ENCODE measurements around the gene LDLRAD3. TPM values are rescaled to one million over a fixed set of nuclear protein-coding genes. Genes with fewer than 3 reads are reported as not detected.

The LDLRAD3 gene
- total and polyA plus RNA-seq, 10 donors = 1.5 to 9.6 (median 8.1) TPM

GRCh38 chr11:36273110-36273509, 329.2 kb downstream of the LDLRAD3 start:
- no peaks in the 10 kb centered on the region for H3K27me3 ChIP-seq (replicated peaks in 1 of 7)
- peaks cover 5 to 88% (median 61%) of the 10 kb centered on the region in 6 donors for H3K36me3 ChIP-seq
- 77 to 96% (median 92%) methylated on average over 3 of the region's 3 CpGs for WGBS, 5 donors
- no peak overlapping the region for H3K4me3 ChIP-seq
- no peaks in the 10 kb centered on the region for H3K4me1 ChIP-seq
- DNase-seq = no peak
- peaks cover 0 to 19% (median 11%) of the 10 kb centered on the region in 8 donors for H3K9me3 ChIP-seq
- TF ChIP-seq CTCF (IDR thresholded peaks at IDR 0.05 in 8 of 11, conservative IDR thresholded peaks at IDR 0.05 in 3 of 11) = no peak
- no peak for TF ChIP-seq POLR2AphosphoS5 (IDR thresholded peaks at IDR 0.05)
- TF ChIP-seq POLR2A (IDR thresholded peaks at IDR 0.05) = no peak
- intact Hi-C loops (cut with DNase I; ENCODE audit: low total_unique reads) = no loop called here
- H3K27ac ChIP-seq = no peak overlapping the region

- Histone ChIP-seq H3K9me3 (peaks cover 0 to 19% (median 11%) of the 10 kb centered on the region in 8 donors), H3K36me3 (peaks cover 5 to 97% (median 73%) of the 10 kb centered on the region in 6 donors), H3K4me1 (peaks cover 0 to 7% (median 0%) of the 10 kb centered on the region in 6 donors), H3K27me3 (replicated peaks in 1 of 7) (no peaks in the 10 kb centered on the region), H3K27ac (no peak overlapping the region), H3K4me3 (no peak overlapping the region)
- DNase-seq = no peak
- WGBS, 5 donors = 93 to 100% (median 98%) methylated on average over 7 of the region's 7 CpGs
- TF ChIP-seq POLR2AphosphoS5 (IDR thresholded peaks at IDR 0.05) = no peak
- no peak for TF ChIP-seq CTCF (IDR thresholded peaks at IDR 0.05 in 8 of 11, conservative IDR thresholded peaks at IDR 0.05 in 3 of 11)
- no peak for TF ChIP-seq POLR2A (IDR thresholded peaks at IDR 0.05)
- intact Hi-C loops (cut with DNase I; ENCODE audit: low total_unique reads) = no loop called here
Observed at GRCh38 chr11:36274414-36274813, 330.6 kb downstream of the LDLRAD3 start.

- intact Hi-C loops (cut with DNase I; ENCODE audit: low total_unique reads) = no loop called here
- Histone ChIP-seq H3K27ac (no peak overlapping the region), H3K4me1 (peaks cover 0 to 24% (median 3%) of the 10 kb centered on the region in 6 donors), H3K4me3 (no peak overlapping the region), H3K9me3 (peaks cover 0 to 27% (median 15%) of the 10 kb centered on the region in 8 donors), H3K36me3 (peaks cover 5 to 80% (median 56%) of the 10 kb centered on the region in 6 donors), H3K27me3 (replicated peaks in 1 of 7) (no peaks in the 10 kb centered on the region)
- 79 to 91% (median 89%) methylated on average over 11 to 13 of the region's 13 CpGs for WGBS, 5 donors
- DNase-seq = no peak
- TF ChIP-seq POLR2AphosphoS5 (IDR thresholded peaks at IDR 0.05) = no peak
- no peak for TF ChIP-seq POLR2A (IDR thresholded peaks at IDR 0.05)
Observed at GRCh38 chr11:36278531-36279282, 334.8 kb downstream of the LDLRAD3 start.

- WGBS, 5 donors = 72 to 93% (median 79%) methylated on average over 1 of the region's 1 CpG
- intact Hi-C loops (cut with DNase I; ENCODE audit: low total_unique reads) = no loop called here
- no peak overlapping the region for H3K27ac ChIP-seq
- H3K4me1 ChIP-seq = peaks cover 0 to 41% (median 12%) of the 10 kb centered on the region in 6 donors
- no peaks in the 10 kb centered on the region for H3K27me3 ChIP-seq (replicated peaks in 1 of 7)
- peaks cover 0 to 62% (median 41%) of the 10 kb centered on the region in 6 donors for H3K36me3 ChIP-seq
- DNase-seq = no peak
- no peak overlapping the region for H3K4me3 ChIP-seq
- no peak for TF ChIP-seq CTCF (IDR thresholded peaks at IDR 0.05 in 8 of 11, conservative IDR thresholded peaks at IDR 0.05 in 3 of 11)
- TF ChIP-seq POLR2A (IDR thresholded peaks at IDR 0.05) = no peak
- no peak for TF ChIP-seq POLR2AphosphoS5 (IDR thresholded peaks at IDR 0.05)
- H3K9me3 ChIP-seq = peaks cover 0 to 23% (median 14%) of the 10 kb centered on the region in 8 donors
Observed at GRCh38 chr11:36280531-36280930, 336.7 kb downstream of the LDLRAD3 start.

Small RNA genes within 50 kb of the gene (microRNA-seq; reads per million reads assigned to microRNA genes)
- gene MIR3973 = 0 reads per million in 3 donors

Small RNA genes within 50 kb of the gene (small RNA-seq; reads per million reads assigned to genes)
- gene MIR3973 = 0 reads per million in 4 donors

Measured in spleen (tissue), 11 donors.